Measurements from ENCODE around the gene TTC38.

Gene TTC38

DNA sequence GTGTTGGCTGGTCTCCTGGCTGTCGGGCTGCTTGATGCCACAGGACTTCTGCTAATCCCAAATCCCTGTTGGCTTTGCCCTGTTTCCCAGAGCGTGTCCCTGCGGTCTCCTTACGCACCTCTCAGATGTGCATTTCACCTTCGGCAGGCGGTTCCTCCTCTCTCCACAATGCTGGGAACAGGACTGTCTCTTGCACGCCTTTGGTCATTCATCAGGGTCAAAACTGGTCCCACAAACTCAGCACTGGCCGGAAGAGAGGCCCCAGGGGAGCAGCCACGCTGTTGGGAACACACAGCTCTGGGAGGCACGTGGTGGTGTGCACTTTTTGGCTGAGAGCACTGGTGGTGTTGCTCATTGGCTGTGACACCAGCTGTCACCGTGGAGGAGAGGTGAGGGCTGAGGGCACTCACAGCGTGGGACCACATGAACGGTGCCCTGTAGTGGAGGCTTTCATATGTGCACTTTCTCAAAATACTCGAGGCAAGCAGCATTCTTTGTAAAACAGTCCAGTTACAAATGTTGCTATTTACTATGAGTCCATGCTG lies 52.4 kb downstream of the TTC38 start:
- no peak for DNase-seq (ENCODE audit: low read depth)
- TF ChIP-seq CTCF (conservative IDR thresholded peaks at IDR 0.05; ENCODE audit: low read depth, low read length): no peak
- H3K4me3 ChIP-seq (ENCODE audit: low read depth, low read length): no peak overlapping the region

DNA sequence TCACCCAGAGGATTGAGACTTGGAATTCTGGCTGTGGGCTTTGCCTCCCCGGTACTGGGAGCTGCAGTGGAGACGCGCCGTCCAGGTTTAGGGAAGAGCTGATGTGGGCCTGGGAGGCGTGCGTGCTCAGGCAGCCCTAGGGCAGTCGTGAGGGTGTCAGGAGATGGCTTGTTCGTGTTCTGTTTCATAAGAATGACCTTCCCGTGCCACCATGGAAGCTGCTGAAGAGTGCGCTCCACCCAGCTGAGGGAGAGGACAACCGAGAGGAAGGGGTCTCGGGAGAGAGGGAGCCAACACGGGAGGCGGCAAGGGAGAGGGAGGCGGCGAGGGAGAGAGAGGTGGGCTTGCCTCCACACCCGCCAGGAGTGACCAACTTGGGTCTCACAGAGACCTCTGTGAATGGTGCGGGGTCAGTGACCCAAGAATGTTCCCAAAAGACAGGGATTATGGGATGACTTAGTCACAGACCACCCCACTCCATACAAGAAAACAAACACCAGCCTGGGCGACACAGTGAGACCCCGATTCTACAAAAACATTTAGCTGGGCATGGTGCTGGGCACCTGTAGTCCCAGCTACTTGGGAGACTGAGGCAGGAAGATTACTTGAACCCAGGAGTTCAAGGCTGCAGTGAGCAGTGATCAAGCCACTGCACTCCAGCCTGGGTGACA lies 53.0 kb downstream of the TTC38 start:
- no peak overlapping the region for H3K4me3 ChIP-seq (ENCODE audit: low read depth, low read length)
- DNase-seq (ENCODE audit: low read depth): no peak
- TF ChIP-seq CTCF (conservative IDR thresholded peaks at IDR 0.05; ENCODE audit: low read depth, low read length): no peak

GRCh38 chr22:46322711-46323110 lies 54.9 kb downstream of the TTC38 start:
- no peak overlapping the region for H3K4me3 ChIP-seq (ENCODE audit: low read depth, low read length)
- TF ChIP-seq CTCF (conservative IDR thresholded peaks at IDR 0.05; ENCODE audit: low read depth, low read length): no peak
- DNase-seq (ENCODE audit: low read depth): no peak

GRCh38 chr22:46323162-46323561 lies 55.4 kb downstream of the TTC38 start:
- H3K4me3 ChIP-seq (ENCODE audit: low read depth, low read length): no peak overlapping the region
- DNase-seq (ENCODE audit: low read depth): no peak
- TF ChIP-seq CTCF (conservative IDR thresholded peaks at IDR 0.05; ENCODE audit: low read depth, low read length): no peak

DNA sequence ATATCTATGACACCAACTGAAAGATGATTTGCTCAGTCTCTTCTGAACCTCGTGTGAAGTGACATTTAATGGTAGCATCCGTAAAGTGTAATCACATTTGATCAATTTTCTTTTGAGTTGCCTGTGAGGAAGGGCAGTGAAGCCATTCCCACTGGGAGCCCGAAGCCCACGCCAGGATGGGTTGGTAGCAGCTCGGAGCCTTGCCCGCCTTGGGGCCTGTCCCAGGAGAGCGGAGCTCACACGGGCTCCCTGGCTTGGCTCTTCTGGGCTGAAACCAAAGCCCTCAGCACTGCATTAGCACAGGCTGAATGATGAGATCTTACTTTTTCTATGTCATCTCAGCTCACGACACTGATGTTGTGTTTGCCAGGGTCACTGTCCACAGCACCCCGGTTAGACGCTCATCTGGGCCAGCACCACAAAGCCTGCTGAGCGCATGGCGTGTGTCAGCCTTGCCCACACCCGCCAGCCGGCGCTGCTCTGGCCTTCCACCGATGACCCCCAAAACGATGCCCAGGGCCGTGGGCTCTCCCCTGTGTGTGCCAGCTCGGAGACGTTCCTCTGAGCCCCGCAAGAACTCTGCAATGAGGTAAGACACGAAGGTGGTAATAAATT lies 58.4 kb downstream of the TTC38 start:
- no peak for DNase-seq (ENCODE audit: low read depth)
- TF ChIP-seq CTCF (conservative IDR thresholded peaks at IDR 0.05; ENCODE audit: low read depth, low read length): no peak
- H3K4me3 ChIP-seq (ENCODE audit: low read depth, low read length): no peak overlapping the region

GRCh38 chr22:46327691-46328465 lies 60.1 kb downstream of the TTC38 start:
- H3K4me3 ChIP-seq (ENCODE audit: low read depth, low read length): no peak overlapping the region
- DNase-seq (ENCODE audit: low read depth): no peak
- TF ChIP-seq CTCF (conservative IDR thresholded peaks at IDR 0.05; ENCODE audit: low read depth, low read length): no peak

Measured in choroid plexus epithelial cell (primary cell).